ENCODE results near the gene CELF1. TPM values are rescaled to one million over a fixed set of nuclear protein-coding genes. Genes with fewer than 3 reads are reported as not detected.
A peak's percentile ranks its signal among the peaks of the same experiment; 100 is the strongest.
"Not testable (repeated sequence)": the region's sequence is repeated elsewhere in the genome, so short reads cannot be mapped to it uniquely, and the experiment has no call there.

The CELF1 gene
- total RNA-seq, 1 donor from 2014 or later = 180 TPM

DNA sequence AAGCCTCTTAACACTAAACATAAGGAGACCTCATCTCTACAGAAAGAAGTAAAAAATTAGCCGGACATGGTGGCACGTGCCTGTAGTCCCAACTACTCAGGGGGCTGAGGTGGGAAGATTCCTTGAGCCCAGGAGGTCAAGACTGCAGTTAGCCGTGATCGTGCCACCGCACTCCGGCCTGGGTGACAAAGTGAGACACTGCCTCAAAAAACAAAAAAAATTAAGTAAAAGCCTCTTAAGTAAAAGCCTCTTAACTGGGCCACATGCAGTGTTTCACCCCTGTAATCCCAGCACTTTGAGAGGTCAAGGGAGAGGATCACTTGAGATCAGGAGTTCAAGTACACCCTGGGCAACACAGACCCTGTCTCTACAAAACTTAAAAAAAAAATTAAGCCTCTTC is 25.7 kb downstream of the CELF1 start:
- Mint-ChIP-seq H3K27ac (ENCODE audit: unreplicated experiment) (no peak overlapping the region), H3K4me1 (peaks cover 38% of the 10 kb centered on the region), H3K9me3 (no peaks in the 10 kb centered on the region), H3K36me3 (ENCODE audit: low read depth) (no peaks in the 10 kb centered on the region), H3K27me3 (ENCODE audit: low read depth) (no peaks in the 10 kb centered on the region), H3K4me3 (no peak overlapping the region)
- DNase-seq (ENCODE audit: low read depth, low spot score) = no peak
- TF ChIP-seq, protein P1, sequence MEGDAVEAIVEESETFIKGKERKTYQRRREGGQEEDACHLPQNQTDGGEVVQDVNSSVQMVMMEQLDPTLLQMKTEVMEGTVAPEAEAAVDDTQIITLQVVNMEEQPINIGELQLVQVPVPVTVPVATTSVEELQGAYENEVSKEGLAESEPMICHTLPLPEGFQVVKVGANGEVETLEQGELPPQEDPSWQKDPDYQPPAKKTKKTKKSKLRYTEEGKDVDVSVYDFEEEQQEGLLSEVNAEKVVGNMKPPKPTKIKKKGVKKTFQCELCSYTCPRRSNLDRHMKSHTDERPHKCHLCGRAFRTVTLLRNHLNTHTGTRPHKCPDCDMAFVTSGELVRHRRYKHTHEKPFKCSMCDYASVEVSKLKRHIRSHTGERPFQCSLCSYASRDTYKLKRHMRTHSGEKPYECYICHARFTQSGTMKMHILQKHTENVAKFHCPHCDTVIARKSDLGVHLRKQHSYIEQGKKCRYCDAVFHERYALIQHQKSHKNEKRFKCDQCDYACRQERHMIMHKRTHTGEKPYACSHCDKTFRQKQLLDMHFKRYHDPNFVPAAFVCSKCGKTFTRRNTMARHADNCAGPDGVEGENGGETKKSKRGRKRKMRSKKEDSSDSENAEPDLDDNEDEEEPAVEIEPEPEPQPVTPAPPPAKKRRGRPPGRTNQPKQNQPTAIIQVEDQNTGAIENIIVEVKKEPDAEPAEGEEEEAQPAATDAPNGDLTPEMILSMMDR (conservative IDR thresholded peaks at IDR 0.05) = no peak

DNA sequence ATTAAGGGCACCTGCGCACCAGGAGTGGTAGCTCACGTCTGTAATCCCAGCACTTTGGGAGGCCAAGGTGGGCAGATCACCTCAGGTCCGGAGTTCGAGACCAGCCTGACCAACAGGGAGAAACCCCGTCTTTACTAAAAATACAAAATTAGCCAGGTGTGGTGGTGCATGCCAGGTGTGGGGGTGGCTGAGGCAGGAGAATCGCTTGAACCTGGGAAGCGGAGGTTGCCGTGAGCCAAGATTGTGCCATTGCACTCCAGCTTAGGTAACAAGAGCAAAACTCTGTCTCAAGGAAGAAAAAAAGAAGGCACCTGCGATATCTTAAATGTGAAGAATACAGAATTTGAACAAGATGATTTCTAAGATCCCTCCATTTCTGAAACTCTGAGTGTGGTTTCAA is 26.9 kb downstream of the CELF1 start:
- not testable (repeated sequence) for DNase-seq (ENCODE audit: low read depth, low spot score); H3K27me3 Mint-ChIP-seq (ENCODE audit: low read depth); H3K9me3 Mint-ChIP-seq; H3K27ac Mint-ChIP-seq (ENCODE audit: unreplicated experiment); H3K4me3 Mint-ChIP-seq; H3K36me3 Mint-ChIP-seq (ENCODE audit: low read depth)
- H3K4me1 Mint-ChIP-seq = peaks cover 38% of the 10 kb centered on the region

DNA sequence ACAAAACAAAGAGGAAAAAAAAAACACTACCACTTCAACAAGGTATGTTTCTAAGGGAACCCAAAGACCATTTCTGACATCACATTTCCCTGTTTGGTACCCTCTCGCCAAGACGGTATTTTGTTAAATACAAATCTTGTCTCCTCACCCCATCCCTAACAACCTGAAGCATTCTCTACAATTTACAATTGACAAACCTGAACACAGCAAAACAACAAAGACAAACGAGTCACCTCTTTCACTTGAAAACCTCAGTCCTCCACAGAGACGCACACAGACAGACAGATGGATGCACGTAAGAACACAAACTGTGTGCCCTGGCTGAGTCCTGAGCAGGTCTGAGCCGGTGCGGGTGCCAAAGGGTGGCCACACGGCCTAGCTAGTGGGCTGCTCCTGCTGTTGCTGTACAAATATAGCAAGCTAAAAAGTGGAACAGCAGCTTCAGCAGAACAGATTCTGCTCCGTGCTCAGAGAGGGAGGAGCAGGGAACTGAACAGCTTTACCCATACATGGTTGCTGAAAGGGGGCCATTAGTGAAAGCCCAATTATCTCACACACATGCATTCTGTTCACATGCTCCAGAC is 28.5 kb downstream of the CELF1 start:
- TF ChIP-seq, protein P1 (conservative IDR thresholded peaks at IDR 0.05) = no peak
- Mint-ChIP-seq H3K9me3 (no peaks in the 10 kb centered on the region), H3K27ac (ENCODE audit: unreplicated experiment) (peak overlapping the region; percentile 61), H3K36me3 (ENCODE audit: low read depth) (no peaks in the 10 kb centered on the region), H3K4me3 (peak overlapping the region; percentile 1), H3K27me3 (ENCODE audit: low read depth) (no peaks in the 10 kb centered on the region), H3K4me1 (peaks cover 36% of the 10 kb centered on the region)
- no peak for DNase-seq (ENCODE audit: low read depth, low spot score)

DNA sequence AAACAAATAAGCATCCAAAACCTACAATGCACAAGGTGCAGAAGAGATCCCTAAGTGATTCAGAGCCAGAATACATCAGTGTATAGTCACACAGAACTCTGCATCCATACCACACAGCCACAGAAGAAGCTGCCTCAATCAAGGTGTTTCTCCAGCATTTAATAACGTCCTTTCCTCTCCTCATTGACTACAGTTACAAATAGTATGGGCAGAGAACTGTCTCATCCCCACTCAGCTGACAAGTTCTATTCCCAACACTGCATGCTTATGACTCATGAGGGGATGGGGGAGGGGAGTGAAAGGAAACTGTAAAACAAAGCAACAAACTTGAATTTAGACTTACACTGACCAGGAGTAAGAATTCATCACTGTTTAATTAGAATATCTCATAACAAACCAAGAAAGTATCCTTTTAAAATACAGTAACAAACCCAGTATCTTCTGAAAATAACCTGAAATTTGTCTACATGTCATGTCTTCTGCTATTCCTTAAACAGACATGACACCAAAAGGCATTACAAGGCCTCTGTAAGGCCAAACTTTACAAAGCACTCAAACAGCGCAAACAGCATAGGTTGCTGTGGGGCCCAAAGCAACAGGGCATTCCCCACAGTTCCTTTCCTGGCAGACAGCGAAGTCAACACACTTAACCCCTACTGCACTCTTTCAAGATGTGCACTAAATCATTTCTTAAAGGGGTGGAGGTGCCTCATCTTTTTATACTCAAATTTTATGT is 29.3 kb downstream of the CELF1 start:
- TF ChIP-seq, protein P1 (conservative IDR thresholded peaks at IDR 0.05) = no peak
- peak overlapping the region; percentile 87 for H3K27ac Mint-ChIP-seq (ENCODE audit: unreplicated experiment)
- peaks cover 38% of the 10 kb centered on the region for H3K4me1 Mint-ChIP-seq
- H3K4me3 Mint-ChIP-seq = no peak overlapping the region
- no peak for DNase-seq (ENCODE audit: low read depth, low spot score)
- no peaks in the 10 kb centered on the region for H3K36me3 Mint-ChIP-seq (ENCODE audit: low read depth)
- H3K27me3 Mint-ChIP-seq (ENCODE audit: low read depth) = no peaks in the 10 kb centered on the region
- H3K9me3 Mint-ChIP-seq = no peaks in the 10 kb centered on the region

DNA sequence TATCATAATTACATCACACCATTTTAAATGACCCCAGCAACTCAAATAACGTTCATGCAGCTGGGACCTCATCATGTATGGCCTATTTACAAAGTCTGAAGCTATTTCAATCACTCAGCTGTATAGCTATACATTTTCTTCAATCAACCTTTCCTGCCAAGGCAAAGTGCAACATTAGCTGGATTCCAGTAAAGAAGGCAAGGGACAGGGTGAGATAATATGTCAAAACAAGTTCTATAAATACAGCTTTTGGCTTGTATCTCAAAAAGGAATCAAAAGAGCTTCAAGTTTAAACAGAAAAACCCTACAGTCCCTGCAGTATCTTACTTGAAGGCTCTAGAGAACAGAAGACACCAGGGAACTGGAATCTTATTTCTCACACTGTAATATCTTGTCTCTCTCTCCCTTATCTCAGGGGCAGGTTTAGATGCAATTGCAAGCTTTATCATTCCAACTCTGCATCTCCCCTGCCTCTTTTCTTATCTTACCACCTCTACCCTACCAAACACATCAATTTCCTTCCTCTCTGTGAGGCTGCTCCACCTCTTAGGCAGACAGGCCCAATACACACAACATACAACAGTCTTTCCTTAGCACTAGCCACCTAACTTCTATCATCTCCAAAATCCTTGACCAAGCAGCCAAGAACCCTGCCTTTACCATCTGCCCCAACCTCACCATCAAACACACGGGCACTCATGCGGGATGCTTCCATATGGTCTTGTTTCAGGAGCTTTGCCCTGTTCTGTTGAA is 34.5 kb downstream of the CELF1 start:
- Mint-ChIP-seq H3K36me3 (ENCODE audit: low read depth) (no peaks in the 10 kb centered on the region), H3K27ac (ENCODE audit: unreplicated experiment) (no peak overlapping the region), H3K9me3 (no peaks in the 10 kb centered on the region), H3K27me3 (ENCODE audit: low read depth) (no peaks in the 10 kb centered on the region), H3K4me1 (peaks cover 43% of the 10 kb centered on the region), H3K4me3 (no peak overlapping the region)
- TF ChIP-seq, protein P1 (conservative IDR thresholded peaks at IDR 0.05) = no peak
- no peak for DNase-seq (ENCODE audit: low read depth, low spot score)
